ENCODE data around the gene PCBP3.

DNA sequence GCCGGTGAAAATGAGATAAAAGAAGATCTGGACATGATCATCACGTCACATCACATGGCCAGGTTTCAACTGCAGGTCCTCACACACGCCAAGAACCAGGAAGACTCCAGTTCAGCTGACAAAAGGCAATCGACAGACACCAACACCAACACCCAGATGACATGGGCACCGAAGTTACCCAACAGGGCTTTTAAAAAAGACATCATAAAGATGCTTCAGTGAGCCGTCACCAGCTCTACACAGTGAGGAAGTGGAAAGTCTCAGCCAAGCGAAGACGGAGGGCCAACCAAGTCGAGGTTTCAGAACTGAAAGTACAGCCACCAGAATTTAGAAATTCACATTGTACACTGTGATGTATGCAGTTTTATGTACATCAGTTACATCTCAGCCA, 183.8 kb downstream of the PCBP3 start:
- no peak for TF ChIP-seq POLR2A (IDR thresholded peaks at IDR 0.05; ENCODE audit: control extremely low read depth in 1 of 2, low read depth in 2 of 2, low read length in 2 of 2)
- TF ChIP-seq, protein P1, sequence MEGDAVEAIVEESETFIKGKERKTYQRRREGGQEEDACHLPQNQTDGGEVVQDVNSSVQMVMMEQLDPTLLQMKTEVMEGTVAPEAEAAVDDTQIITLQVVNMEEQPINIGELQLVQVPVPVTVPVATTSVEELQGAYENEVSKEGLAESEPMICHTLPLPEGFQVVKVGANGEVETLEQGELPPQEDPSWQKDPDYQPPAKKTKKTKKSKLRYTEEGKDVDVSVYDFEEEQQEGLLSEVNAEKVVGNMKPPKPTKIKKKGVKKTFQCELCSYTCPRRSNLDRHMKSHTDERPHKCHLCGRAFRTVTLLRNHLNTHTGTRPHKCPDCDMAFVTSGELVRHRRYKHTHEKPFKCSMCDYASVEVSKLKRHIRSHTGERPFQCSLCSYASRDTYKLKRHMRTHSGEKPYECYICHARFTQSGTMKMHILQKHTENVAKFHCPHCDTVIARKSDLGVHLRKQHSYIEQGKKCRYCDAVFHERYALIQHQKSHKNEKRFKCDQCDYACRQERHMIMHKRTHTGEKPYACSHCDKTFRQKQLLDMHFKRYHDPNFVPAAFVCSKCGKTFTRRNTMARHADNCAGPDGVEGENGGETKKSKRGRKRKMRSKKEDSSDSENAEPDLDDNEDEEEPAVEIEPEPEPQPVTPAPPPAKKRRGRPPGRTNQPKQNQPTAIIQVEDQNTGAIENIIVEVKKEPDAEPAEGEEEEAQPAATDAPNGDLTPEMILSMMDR (IDR thresholded peaks at IDR 0.05; ENCODE audit: control extremely low read depth in 1 of 3, insufficient read depth in 1 of 3, low read depth in 1 of 3, low read length in 3 of 3): no peak
